ENCODE results near the gene ACTR8.

GRCh38 chr3:53820756-53821580 lies 61.0 kb downstream of the ACTR8 start:
- TF ChIP-seq EZH2 (optimal IDR thresholded peaks at IDR 0.05; ENCODE audit: low read depth, low read length) = no peak
- TF ChIP-seq, protein P1, sequence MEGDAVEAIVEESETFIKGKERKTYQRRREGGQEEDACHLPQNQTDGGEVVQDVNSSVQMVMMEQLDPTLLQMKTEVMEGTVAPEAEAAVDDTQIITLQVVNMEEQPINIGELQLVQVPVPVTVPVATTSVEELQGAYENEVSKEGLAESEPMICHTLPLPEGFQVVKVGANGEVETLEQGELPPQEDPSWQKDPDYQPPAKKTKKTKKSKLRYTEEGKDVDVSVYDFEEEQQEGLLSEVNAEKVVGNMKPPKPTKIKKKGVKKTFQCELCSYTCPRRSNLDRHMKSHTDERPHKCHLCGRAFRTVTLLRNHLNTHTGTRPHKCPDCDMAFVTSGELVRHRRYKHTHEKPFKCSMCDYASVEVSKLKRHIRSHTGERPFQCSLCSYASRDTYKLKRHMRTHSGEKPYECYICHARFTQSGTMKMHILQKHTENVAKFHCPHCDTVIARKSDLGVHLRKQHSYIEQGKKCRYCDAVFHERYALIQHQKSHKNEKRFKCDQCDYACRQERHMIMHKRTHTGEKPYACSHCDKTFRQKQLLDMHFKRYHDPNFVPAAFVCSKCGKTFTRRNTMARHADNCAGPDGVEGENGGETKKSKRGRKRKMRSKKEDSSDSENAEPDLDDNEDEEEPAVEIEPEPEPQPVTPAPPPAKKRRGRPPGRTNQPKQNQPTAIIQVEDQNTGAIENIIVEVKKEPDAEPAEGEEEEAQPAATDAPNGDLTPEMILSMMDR (IDR thresholded peaks at IDR 0.05; ENCODE audit: low read length) = no peak

Data from MM.1S (cell line).